Fibroblast of villous mesenchyme (primary cell): ENCODE data around the gene EXOSC5. TPM values are rescaled to one million over a fixed set of nuclear protein-coding genes. Genes with fewer than 3 reads are reported as not detected.
A peak's percentile ranks its signal among the peaks of the same experiment; 100 is the strongest.
"Not testable (repeated sequence)": the region's sequence is repeated elsewhere in the genome, so short reads cannot be mapped to it uniquely, and the experiment has no call there.

Source experiments
- DNase-seq: peaks from one replicate; pipeline ENCODE4 v3.0.0-alpha.2; 2010; ENCODE audit warnings: low read depth
- H3K4me3 ChIP-seq: 2 replicates; pipeline ENCODE4 v1.5.1; 2011; ENCODE audit warnings: low read depth, mild to moderate bottlenecking, low read length
- total RNA-seq: library from RNA; depleted of rRNA; stranded (reverse); fragments of >200 nt; gene quantifications from 2 replicates; pipeline ENCODE4 v1.2.3, GENCODE V29; 2012
- TF ChIP-seq, protein P1 (sequence below): IDR thresholded peaks from 2 replicates; pipeline ENCODE4 v1.5.1; 2012; ENCODE audit warnings: low read depth, mild to moderate bottlenecking, low read length; ENCODE audit not compliant: insufficient read depth

Gene EXOSC5
- total RNA-seq, 1 donor: 12.5 TPM

DNA sequence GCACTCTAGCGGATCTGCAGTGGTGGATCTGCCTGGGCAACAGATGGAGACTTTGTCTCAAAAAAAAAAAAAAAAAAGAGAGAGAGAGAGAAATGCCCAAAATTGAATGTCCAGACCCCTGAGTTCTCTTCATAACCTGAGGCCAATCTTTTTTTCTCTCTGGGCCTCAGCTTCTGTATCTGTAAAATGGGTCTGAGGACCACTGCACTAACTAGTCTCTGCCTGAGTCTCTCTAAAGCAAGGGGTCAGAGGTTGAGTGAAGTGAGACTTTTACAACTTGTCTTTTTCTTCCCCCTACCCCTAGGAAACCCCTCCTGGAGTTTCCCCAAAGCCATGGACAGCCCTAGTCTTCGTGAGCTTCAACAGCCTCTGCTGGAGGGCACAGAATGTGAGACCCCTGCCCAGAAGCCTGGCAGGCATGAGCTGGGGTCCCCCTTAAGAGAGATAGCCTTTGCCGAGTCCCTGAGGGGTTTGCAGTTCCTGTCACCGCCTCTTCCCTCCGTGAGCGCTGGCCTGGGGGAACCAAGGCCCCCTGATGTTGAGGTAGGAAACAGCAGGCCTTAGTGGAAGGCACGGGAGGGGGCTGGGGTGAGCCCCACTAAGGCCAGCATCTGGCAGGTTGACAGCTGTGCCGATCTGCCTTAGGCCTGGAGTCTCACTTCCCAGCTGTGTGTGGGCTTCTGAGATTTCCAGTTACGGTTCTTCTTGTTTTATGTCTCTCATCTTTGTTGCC is 19.0 kb downstream of the EXOSC5 start:
- TF ChIP-seq, protein P1, sequence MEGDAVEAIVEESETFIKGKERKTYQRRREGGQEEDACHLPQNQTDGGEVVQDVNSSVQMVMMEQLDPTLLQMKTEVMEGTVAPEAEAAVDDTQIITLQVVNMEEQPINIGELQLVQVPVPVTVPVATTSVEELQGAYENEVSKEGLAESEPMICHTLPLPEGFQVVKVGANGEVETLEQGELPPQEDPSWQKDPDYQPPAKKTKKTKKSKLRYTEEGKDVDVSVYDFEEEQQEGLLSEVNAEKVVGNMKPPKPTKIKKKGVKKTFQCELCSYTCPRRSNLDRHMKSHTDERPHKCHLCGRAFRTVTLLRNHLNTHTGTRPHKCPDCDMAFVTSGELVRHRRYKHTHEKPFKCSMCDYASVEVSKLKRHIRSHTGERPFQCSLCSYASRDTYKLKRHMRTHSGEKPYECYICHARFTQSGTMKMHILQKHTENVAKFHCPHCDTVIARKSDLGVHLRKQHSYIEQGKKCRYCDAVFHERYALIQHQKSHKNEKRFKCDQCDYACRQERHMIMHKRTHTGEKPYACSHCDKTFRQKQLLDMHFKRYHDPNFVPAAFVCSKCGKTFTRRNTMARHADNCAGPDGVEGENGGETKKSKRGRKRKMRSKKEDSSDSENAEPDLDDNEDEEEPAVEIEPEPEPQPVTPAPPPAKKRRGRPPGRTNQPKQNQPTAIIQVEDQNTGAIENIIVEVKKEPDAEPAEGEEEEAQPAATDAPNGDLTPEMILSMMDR: peak; percentile 36
- DNase-seq: peak; percentile 48
- no peak overlapping the region for H3K4me3 ChIP-seq

DNA sequence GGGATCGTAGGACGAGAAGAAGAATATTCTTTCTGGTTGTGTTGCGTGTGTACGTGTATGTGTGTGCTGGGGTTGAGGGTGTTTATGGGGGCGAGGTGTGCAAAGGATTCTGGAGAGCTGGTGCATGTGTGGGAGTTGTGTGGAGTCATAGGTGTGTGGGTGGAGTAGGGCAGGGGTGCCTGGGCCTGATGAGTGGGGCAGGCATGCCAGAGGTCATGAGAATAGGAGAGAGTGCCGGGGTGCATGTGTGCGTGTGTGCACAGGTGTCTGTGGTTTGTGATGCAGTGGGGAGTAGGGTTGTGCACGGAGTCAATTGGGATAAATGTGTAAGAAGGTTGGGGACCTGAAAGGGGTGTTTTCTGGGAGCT is 20.2 kb downstream of the EXOSC5 start:
- peak overlapping the region; percentile 67 for H3K4me3 ChIP-seq
- DNase-seq: no peak
- TF ChIP-seq, protein P1: no peak

DNA sequence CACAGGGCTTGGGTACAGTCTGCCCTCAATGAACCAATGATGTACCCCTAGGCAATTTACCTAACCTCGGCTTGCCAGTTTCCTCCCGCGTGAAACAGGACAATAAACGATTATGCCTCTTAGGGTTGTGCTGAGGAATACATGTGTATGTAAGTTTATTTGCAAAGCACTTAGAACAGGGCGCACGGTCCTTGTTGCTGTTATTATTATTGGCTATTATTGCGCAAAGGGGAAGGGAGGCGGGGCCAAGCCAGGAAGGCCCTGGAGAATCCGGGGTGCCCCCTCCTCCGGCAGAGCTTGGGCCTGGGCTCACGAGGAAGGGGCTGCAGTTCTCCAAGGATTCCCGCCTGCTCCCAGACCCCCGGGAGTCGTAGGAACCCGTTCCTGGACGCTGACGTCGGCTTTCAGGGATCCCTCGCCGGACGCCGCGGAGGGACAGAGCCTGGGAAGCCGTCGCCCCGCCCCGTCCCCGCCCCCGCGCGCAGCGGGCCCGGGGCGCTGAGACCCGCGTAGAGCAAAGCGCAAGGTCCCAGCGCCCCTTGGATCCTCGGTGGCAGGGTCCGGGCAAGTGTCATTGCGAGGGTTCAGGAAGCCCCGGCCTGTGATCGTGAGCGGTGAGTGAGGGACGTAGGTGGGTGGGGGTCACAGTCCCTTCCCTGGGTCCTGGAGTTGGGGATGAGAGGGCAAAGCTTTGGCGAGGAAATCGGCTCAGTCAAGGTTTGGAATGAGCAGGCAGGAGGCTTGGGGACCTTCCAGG is 20.7 kb downstream of the EXOSC5 start, which contains the start of gene TMEM91:
Gene TMEM91, plus strand, starts transcription at position 293 of the 757 bp plus-strand sequence. CDS start 1,777 bp downstream, outside the sequence.
- peak within 1 kb of the TSS; percentile 67 for H3K4me3 ChIP-seq
- peak; percentile 71 for DNase-seq
- TF ChIP-seq, protein P1: no peak

DNA sequence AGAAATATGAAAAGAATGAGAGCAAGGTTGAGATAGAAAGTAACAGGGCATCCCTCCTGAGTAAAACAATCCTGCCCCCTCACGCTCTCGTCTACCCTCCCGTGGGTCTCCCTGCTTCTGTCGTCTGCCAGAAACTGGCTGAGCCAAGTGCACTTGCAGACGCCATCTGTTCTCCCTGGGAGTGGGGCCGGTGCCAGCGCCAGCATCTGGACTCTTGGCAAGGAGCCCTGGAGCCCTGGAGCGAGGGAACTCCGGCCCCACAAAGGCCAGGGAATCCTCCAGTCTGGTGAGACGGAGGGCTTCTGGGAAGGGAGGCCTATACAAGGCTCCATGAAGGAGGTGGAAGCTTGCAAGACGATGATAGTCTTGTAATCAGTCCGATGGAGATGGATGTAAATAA is 23.2 kb downstream of the EXOSC5 start:
- TF ChIP-seq, protein P1: no peak
- peak; percentile 97 for DNase-seq
- no peak overlapping the region for H3K4me3 ChIP-seq

DNA sequence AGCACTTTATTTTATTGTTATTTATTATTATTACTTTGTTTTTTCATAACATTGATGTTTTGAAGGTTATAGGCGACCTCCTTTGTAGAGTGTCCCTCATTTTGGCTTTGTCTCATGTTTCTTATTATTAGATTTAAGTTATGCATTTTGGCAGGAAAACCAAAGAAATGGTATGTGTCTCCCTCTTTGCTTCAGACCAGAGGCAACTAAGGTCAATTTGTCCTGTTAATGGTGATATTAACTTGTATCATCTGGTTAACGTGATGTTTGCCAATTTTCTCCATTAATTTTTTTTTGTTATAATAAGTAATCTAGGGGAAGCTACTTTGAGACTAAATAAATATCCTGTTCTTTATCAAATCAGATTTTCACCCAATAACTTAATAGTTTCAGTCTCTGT is 24.7 kb downstream of the EXOSC5 start:
- TF ChIP-seq, protein P1: no peak
- no peak overlapping the region for H3K4me3 ChIP-seq
- DNase-seq: no peak

DNA sequence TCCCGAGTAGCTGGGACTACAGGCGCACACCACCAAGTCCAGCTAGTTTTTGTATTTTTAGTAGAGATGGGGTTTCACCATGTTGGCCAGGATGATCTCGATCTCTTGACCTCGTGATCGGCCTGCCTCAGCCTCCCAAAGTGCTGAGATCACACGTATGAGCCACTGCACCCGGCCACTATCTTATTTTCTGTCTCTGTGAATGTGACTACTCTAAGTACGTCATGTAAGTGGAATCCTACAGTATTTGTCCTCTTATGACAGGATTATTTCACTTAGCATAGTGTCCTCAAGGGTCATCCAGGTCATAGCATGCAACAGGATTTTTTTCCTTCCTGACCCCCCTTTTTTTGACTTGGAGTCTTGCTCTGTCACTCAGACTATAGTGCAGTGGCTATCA is 25.6 kb downstream of the EXOSC5 start:
- TF ChIP-seq, protein P1: no peak
- H3K4me3 ChIP-seq: no peak overlapping the region
- DNase-seq: no peak

DNA sequence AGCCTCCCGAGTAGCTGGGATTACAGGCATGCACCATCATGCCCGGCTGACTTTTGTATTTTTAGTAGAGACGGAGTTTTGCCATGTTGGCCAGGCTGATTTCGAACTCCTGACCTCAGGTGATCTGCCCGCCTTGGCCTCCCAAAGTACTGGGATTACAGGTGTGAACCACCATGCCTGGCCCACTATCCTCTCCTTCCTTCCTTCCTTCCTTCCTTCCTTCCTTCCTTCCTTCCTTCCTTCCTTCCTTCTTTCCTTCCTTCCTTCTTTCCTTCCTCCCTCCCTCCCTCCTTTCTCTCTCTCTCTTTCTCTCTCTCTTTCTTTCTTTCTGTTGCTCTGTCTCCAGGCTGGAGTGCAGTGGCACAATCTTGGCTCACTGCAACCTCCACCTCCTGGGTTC is 26.0 kb downstream of the EXOSC5 start:
- H3K4me3 ChIP-seq, DNase-seq: not testable (repeated sequence)
